Esophagus muscularis mucosa (tissue), 4 donors: Measurements from ENCODE around the gene SUGP2. TPM values are rescaled to one million over a fixed set of nuclear protein-coding genes. Genes with fewer than 3 reads are reported as not detected.
A peak's percentile ranks its signal among the peaks of the same experiment; 100 is the strongest.

Source experiments
- DNase-seq: peaks from one replicate; pipeline ENCODE4 v3.0.0-alpha.2; 2017; ENCODE audit errors: extremely low spot score
- H3K27ac ChIP-seq, 4 donors: fragments of 200-600 bp; sonication (generic); replicated peaks in 1 of 4; 1 replicate in 3 of 4; 2 replicates in 1 of 4; pipeline ENCODE4 v1.5.1; 2016 to 2019; ENCODE audit warnings: mild to moderate bottlenecking in 1 of 4
- H3K27me3 ChIP-seq, 4 donors: fragments of 200-600 bp; sonication (generic); one replicate each; pipeline versions ENCODE4 v1.5.1 to v1.6.0; 2016 to 2019
- H3K36me3 ChIP-seq, 4 donors: fragments of 200-600 bp; sonication (generic); one replicate each; pipeline ENCODE4 v1.5.1; 2016 to 2019
- H3K4me1 ChIP-seq, 4 donors: fragments of 200-600 bp; sonication (generic); one replicate each; pipeline ENCODE4 v1.5.1; 2016 to 2019
- H3K4me3 ChIP-seq, 4 donors: fragments of 200-600 bp; sonication (generic); 1 replicate in 2 of 4; 2 replicates in 2 of 4; pipeline ENCODE4 v1.5.1; 2016 to 2019; ENCODE audit warnings: mild to moderate bottlenecking in 4 of 4, moderate library complexity in 1 of 4
- H3K9me3 ChIP-seq, 4 donors: fragments of 200-600 bp; sonication (generic); 1 replicate in 3 of 4; 2 replicates in 1 of 4; pipeline ENCODE4 v1.5.1; 2016 to 2019
- EP300 ChIP-seq: sonication (generic); formaldehyde crosslinking; IDR thresholded peaks from one replicate; pipeline ENCODE4 v1.6.1; 2017; ENCODE audit warnings: antibody characterized with exemption
- POLR2A ChIP-seq: fragments of 450-650 bp; IDR thresholded peaks from one replicate; pipeline ENCODE4 v1.6.1; 2017; ENCODE audit warnings: antibody characterized with exemption, moderate library complexity, mild to moderate bottlenecking, low read depth
- POLR2AphosphoS5 ChIP-seq, 2 donors: sonication (generic); formaldehyde crosslinking; IDR thresholded peaks; one replicate each; pipeline ENCODE4 v1.6.1; 2017; ENCODE audit warnings: antibody characterized with exemption in 2 of 2
- WGBS: methylation state at CpG from one replicate; pipeline ENCODE4 v1.1.5; 2018; 5-methylcytosine and 5-hydroxymethylcytosine counted together
- intact Hi-C: fragments of 100-400 bp; cut with DNase I; formaldehyde crosslinking; loops from one replicate; pipeline ENCODE4 v1.15.1; 2023
- total RNA-seq, 4 donors: library from RNA; depleted of rRNA; stranded (reverse); fragments of >200 nt; gene quantifications; one replicate each; pipeline versions ENCODE4 v1.1.0 to v1.2.1, GENCODE V29; 2016
- TF ChIP-seq, protein P1 (sequence below), 3 experiments: fragments of 200-600 bp in 2 of 3; fragments of 450-650 bp in 1 of 3; sonication (generic) in 2 of 3; IDR thresholded peaks; one replicate each; pipeline ENCODE4 v1.5.1; 2017 to 2019; ENCODE audit warnings: antibody characterized with exemption in 3 of 3, mild to moderate bottlenecking in 2 of 3, moderate library complexity in 1 of 3

The SUGP2 gene
- total RNA-seq, 4 donors from 2014 or later = 23.1 to 45.7 (median 32.0) TPM

DNA sequence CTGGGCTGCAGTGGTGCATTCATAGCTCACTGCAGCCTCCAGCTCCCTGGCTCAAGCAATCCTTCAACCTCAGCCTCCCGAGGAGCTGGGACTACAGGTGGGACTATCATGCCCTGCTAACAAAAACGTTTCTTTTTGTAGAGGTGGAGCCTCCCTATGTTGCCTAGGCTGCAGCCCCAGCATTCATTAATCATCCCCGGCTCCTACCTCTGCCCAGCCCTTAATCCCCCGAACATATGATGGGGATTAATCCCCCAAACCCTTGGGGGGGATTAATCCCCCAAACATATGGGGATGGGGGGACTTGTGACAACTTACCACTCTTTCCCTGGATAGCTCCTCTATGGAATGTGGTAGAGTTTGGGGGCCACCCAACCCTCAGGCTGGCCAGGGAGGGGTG lies 45.9 kb downstream of the SUGP2 start:
- TF ChIP-seq, protein P1, sequence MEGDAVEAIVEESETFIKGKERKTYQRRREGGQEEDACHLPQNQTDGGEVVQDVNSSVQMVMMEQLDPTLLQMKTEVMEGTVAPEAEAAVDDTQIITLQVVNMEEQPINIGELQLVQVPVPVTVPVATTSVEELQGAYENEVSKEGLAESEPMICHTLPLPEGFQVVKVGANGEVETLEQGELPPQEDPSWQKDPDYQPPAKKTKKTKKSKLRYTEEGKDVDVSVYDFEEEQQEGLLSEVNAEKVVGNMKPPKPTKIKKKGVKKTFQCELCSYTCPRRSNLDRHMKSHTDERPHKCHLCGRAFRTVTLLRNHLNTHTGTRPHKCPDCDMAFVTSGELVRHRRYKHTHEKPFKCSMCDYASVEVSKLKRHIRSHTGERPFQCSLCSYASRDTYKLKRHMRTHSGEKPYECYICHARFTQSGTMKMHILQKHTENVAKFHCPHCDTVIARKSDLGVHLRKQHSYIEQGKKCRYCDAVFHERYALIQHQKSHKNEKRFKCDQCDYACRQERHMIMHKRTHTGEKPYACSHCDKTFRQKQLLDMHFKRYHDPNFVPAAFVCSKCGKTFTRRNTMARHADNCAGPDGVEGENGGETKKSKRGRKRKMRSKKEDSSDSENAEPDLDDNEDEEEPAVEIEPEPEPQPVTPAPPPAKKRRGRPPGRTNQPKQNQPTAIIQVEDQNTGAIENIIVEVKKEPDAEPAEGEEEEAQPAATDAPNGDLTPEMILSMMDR (IDR thresholded peaks at IDR 0.05) = no peak
- TF ChIP-seq POLR2A (no peak), POLR2AphosphoS5 (IDR thresholded peaks at IDR 0.05) (no peak), EP300 (no peak)
- H3K27me3 ChIP-seq = peaks cover 0 to 47% (median 0%) of the 10 kb centered on the region in 4 donors
- H3K27ac ChIP-seq = no peak overlapping the region
- H3K4me1 ChIP-seq = peaks cover 6 to 20% (median 10%) of the 10 kb centered on the region in 4 donors
- no peaks in the 10 kb centered on the region for H3K9me3 ChIP-seq
- WGBS = 63% methylated on average over 2 of the region's 4 CpGs
- H3K4me3 ChIP-seq = no peak overlapping the region
- intact Hi-C loops = loop anchor here (10.0 kb wide), 1 partner anchor 53 kb away; no protein-coding TSS in a partner anchor
- H3K36me3 ChIP-seq = peaks cover 1 to 23% (median 21%) of the 10 kb centered on the region in 4 donors
- no peak for DNase-seq

DNA sequence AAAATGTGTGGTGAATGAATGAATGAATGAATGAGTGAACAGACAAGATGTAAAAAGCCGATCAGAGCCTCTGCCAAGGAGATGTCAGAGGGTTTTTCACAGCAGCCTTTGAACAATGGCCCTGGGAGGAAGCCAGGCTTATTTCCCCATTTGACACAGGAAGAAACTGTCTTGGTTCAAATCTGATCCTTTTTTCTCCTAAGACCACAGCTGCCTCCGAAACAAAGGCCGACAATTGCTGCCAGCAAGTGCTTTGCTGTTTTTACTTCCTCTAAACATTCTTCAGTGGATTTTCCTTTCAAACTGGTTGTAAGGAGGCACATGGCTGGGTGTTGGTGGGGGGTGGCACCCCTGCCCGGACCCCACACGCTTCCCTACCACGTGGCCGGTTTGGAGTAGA lies 48.1 kb downstream of the SUGP2 start:
- H3K4me3 ChIP-seq = no peak overlapping the region
- peaks cover 0 to 4% (median 1%) of the 10 kb centered on the region in 4 donors for H3K36me3 ChIP-seq
- peak overlapping the region in 2 of 4 donors; percentile 20 to 41 for H3K27ac ChIP-seq
- intact Hi-C loops = loop anchor here (10.0 kb wide), 1 partner anchor 50 kb away; no protein-coding TSS in a partner anchor
- H3K9me3 ChIP-seq = no peaks in the 10 kb centered on the region
- WGBS = 45% methylated on average over 7 of the region's 7 CpGs
- H3K4me1 ChIP-seq = peaks cover 6 to 20% (median 10%) of the 10 kb centered on the region in 4 donors
- peaks cover 0 to 51% (median 0%) of the 10 kb centered on the region in 4 donors for H3K27me3 ChIP-seq
- no peak for DNase-seq
- no peak for TF ChIP-seq EP300
- TF ChIP-seq, protein P1 (IDR thresholded peaks at IDR 0.05) = no peak
- TF ChIP-seq POLR2AphosphoS5 (IDR thresholded peaks at IDR 0.05) = peak in 1 of 2 donors; percentile 12

DNA sequence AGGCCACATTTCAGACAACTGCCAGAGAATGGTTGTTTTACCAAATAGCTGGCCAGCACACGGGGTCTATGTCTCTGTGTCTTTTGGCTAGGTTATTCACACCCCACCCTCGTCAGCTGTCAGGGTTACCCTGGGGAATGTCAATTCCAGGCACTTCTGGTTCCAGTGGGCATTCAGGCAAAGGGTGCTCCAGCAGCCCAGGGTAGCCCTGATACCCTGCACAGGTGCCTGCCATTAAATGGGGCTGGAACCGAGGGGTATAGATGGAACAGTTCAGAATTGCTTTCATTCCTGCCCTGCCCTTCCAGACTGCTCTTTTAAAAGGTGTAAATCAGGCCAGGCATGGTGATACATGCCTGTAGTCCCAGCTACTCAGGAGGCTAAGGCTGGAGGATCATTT lies 49.1 kb downstream of the SUGP2 start:
- Histone ChIP-seq H3K4me1 (peaks cover 6 to 20% (median 10%) of the 10 kb centered on the region in 4 donors), H3K27ac (no peak overlapping the region), H3K4me3 (no peak overlapping the region), H3K36me3 (no peaks in the 10 kb centered on the region), H3K9me3 (no peaks in the 10 kb centered on the region), H3K27me3 (peaks cover 0 to 52% (median 0%) of the 10 kb centered on the region in 4 donors)
- WGBS = 60% methylated on average over 1 of the region's 3 CpGs
- DNase-seq = no peak
- intact Hi-C loops = loop anchor here (10.0 kb wide), 1 partner anchor 49 kb away; no protein-coding TSS in a partner anchor
- TF ChIP-seq POLR2AphosphoS5 (IDR thresholded peaks at IDR 0.05) (no peak), EP300 (no peak), POLR2A (no peak)
- TF ChIP-seq, protein P1 (IDR thresholded peaks at IDR 0.05) = no peak

DNA sequence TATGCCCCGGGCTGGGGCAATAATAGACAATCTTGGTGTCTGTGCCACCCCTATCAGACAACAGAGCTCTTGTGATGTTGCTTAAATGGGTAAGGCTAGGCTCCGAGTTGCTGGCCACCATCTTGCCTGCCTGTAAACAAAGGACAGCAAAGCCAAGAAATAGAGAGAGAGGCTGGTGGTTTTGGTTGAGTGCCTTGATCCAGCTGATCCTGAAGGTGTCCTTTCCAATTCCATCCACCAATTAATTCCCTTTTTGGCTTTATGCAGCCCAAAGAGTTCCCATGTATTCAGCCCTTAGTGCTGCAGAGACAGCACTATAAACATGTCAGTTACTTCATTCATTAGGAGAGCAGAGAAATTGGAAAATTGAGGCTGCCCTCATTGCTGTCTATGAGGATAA lies 50.6 kb downstream of the SUGP2 start:
- H3K4me1 ChIP-seq = peaks cover 6 to 20% (median 10%) of the 10 kb centered on the region in 4 donors
- H3K36me3 ChIP-seq = no peaks in the 10 kb centered on the region
- H3K9me3 ChIP-seq = no peaks in the 10 kb centered on the region
- intact Hi-C loops = loop anchor here (10.0 kb wide), 1 partner anchor 48 kb away; no protein-coding TSS in a partner anchor
- no peak for DNase-seq
- no peak for TF ChIP-seq POLR2A
- TF ChIP-seq POLR2AphosphoS5 (IDR thresholded peaks at IDR 0.05) = no peak
- TF ChIP-seq, protein P1 (IDR thresholded peaks at IDR 0.05) = no peak
- no peak for TF ChIP-seq EP300
- no peak overlapping the region for H3K4me3 ChIP-seq
- WGBS = 100% methylated on average over 1 of the region's 2 CpGs
- H3K27me3 ChIP-seq = peaks cover 0 to 53% (median 0%) of the 10 kb centered on the region in 4 donors
- no peak overlapping the region for H3K27ac ChIP-seq
